ENCODE results near the gene PINLYP. TPM values are rescaled to one million over a fixed set of nuclear protein-coding genes. Genes with fewer than 3 reads are reported as not detected.

The PINLYP gene
- total and polyA plus RNA-seq, 9 of the 15 experiments (the other 6 are each of a cell fraction or from before 2014, with no cell fraction given) = 1.00 to 6.7 (median 2.2) TPM

- TF ChIP-seq TSHZ1 (CRISPR knock-in tag; IDR thresholded peaks at IDR 0.05) (no peak), SMAD2 (IDR thresholded peaks at IDR 0.05; ENCODE audit: low read depth, low read length) (no peak), GMEB1 (CRISPR knock-in tag; IDR thresholded peaks at IDR 0.05) (peak; percentile 48; the same call in 1 of the 2 replicates), ZBTB5 (IDR thresholded peaks at IDR 0.05) (no peak), ZBTB43 (CRISPR knock-in tag; IDR thresholded peaks at IDR 0.05) (no peak), ATF1 (CRISPR knock-in tag; IDR thresholded peaks at IDR 0.05) (peak; percentile 90), ATF1 (tag; IDR thresholded peaks at IDR 0.05) (peak; percentile 100), PHF20 (IDR thresholded peaks at IDR 0.05; ENCODE audit: partially characterized antibody) (peak; percentile 98), SAFB (IDR thresholded peaks at IDR 0.05; ENCODE audit: borderline replicate concordance, low read depth, low read length) (no peak), ZNF699 (CRISPR knock-in tag; IDR thresholded peaks at IDR 0.05; ENCODE audit: insufficient replicate concordance) (no peak), TBP (optimal IDR thresholded peaks at IDR 0.05; ENCODE audit: low read depth, low read length) (peak; percentile 73), SMARCB1 (IDR thresholded peaks at IDR 0.05; ENCODE audit: insufficient read length, low read depth) (no peak), JUNB (CRISPR knock-in tag; conservative IDR thresholded peaks at IDR 0.05) (no peak), ATF6 (CRISPR knock-in tag; IDR thresholded peaks at IDR 0.05) (no peak), ZNF766 (CRISPR knock-in tag; conservative IDR thresholded peaks at IDR 0.05) (no peak), ZNF76 (CRISPR knock-in tag; IDR thresholded peaks at IDR 0.05; ENCODE audit: borderline replicate concordance) (no peak), PHF8 (IDR thresholded peaks at IDR 0.05; ENCODE audit: borderline replicate concordance, low read length) (peak; percentile 57; the same call in 1 of the 2 replicates)
Measured at GRCh38 chr19:43595999-43596841, 20.6 kb downstream of the PINLYP start, which contains the start of the genes IRGQ and ZNF576 (continued).

Measured in K562 (cell line).